B cell (primary cell): ENCODE results near the gene TEKT4. TPM values are rescaled to one million over a fixed set of nuclear protein-coding genes. Genes with fewer than 3 reads are reported as not detected.

Experiments used
- ATAC-seq: fragments of 200-7000 bp; cut with Tn5 transposase; one replicate; pipeline ENCODE4 v1.10.0; 2021; ENCODE audit warnings: low read depth, mild to moderate bottlenecking, moderate number of reproducible peaks, moderate library complexity
- CTCF ChIA-PET: fragments of 350-600 bp; sonication (Branson Sonifier 250); formaldehyde crosslinking; loops from one replicate; lab custom pipeline; 2021; ENCODE audit warnings: antibody characterized with exemption, inconsistent platforms; lab: Charles Lee
- POLR2A ChIA-PET: fragments of 350-600 bp; sonication (Branson Sonifier 250); formaldehyde crosslinking; loops from one replicate; lab custom pipeline; 2021; ENCODE audit warnings: antibody characterized with exemption; lab: Charles Lee
- DNase-seq: peaks from one replicate; pipeline ENCODE4 v3.0.0; 2013
- H2AFZ ChIP-seq: 2 replicates; pipeline ENCODE4 v1.6.1; 2012; ENCODE audit warnings: mild to moderate bottlenecking, low read depth, low read length; ENCODE audit not compliant: insufficient read depth, poor library complexity, severe bottlenecking
- H3K27ac ChIP-seq, 2 donors: 1 replicate in 1 of 2; 2 replicates in 1 of 2; pipeline ENCODE4 v1.5.1; 2012 to 2013; ENCODE audit warnings: low read length in 2 of 2, mild to moderate bottlenecking in 2 of 2, moderate library complexity in 1 of 2
- H3K27me3 ChIP-seq, 4 experiments: fragments of 200-600 bp in 1 of 4; sonication (generic) in 1 of 4; replicated peaks in 1 of 4; 1 replicate in 2 of 4; 2 replicates in 2 of 4; pipeline versions ENCODE4 v1.6.1 to v1.7.0; 2013 to 2016; ENCODE audit warnings: low read length in 3 of 4, mild to moderate bottlenecking in 2 of 4, mixed read lengths in 1 of 4, moderate library complexity in 1 of 4; ENCODE audit not compliant: insufficient read depth in 4 of 4, control insufficient read depth in 3 of 4; ENCODE audit errors: control extremely low read depth in 1 of 4
- H3K36me3 ChIP-seq, 2 experiments: replicated peaks in 1 of 2; 1 replicate in 1 of 2; 2 replicates in 1 of 2; pipeline versions ENCODE4 v1.6.1 to v1.7.1; 2013; ENCODE audit warnings: low read length in 1 of 2; ENCODE audit not compliant: insufficient read depth in 2 of 2, control insufficient read depth in 1 of 2; ENCODE audit errors: control extremely low read depth in 1 of 2, extremely low read depth in 1 of 2
- H3K4me1 ChIP-seq, 2 donors: fragments of 200-600 bp in 1 of 2; sonication (generic) in 1 of 2; 1 replicate in 1 of 2; 2 replicates in 1 of 2; pipeline versions ENCODE4 v1.5.1 to v1.6.1; 2013 to 2017; ENCODE audit warnings: low read length in 2 of 2; ENCODE audit not compliant: control insufficient read depth in 2 of 2, insufficient read depth in 2 of 2
- H3K4me2 ChIP-seq: replicated peaks from 2 replicates; pipeline ENCODE3; 2012; ENCODE audit warnings: mild to moderate bottlenecking, low read depth, low read length; ENCODE audit not compliant: poor library complexity, severe bottlenecking
- H3K4me3 ChIP-seq, 5 experiments: fragments of 200-600 bp in 1 of 5; sonication (generic) in 1 of 5; 1 replicate in 3 of 5; 2 replicates in 2 of 5; pipeline versions ENCODE4 v1.5.1 to v1.7.0; 2011 to 2016; ENCODE audit warnings: low read length in 4 of 5, mild to moderate bottlenecking in 4 of 5, low read depth in 2 of 5, control low read depth in 1 of 5, moderate library complexity in 1 of 5; ENCODE audit not compliant: insufficient read depth in 1 of 5; ENCODE audit errors: control extremely low read depth in 1 of 5, extremely low read depth in 1 of 5
- H3K79me2 ChIP-seq: fragments of 200-600 bp; sonication (generic); one replicate; pipeline ENCODE4 v1.6.0; 2016; ENCODE audit warnings: low read length; ENCODE audit not compliant: control insufficient read depth, insufficient read depth
- H3K9ac ChIP-seq: fragments of 200-600 bp; sonication (generic); 2 replicates; pipeline ENCODE4 v1.6.1; 2017; ENCODE audit warnings: mild to moderate bottlenecking, low read length, moderate library complexity
- H3K9me3 ChIP-seq, 3 donors: one replicate each; pipeline versions ENCODE4 v1.6.1 to v1.7.1; 2013; ENCODE audit warnings: low read length in 2 of 3; ENCODE audit not compliant: control insufficient read depth in 2 of 3, insufficient read depth in 1 of 3; ENCODE audit errors: control extremely low read depth in 1 of 3
- H4K20me1 ChIP-seq: 2 replicates; pipeline ENCODE4 v1.6.0; 2012; ENCODE audit warnings: mild to moderate bottlenecking, low read length; ENCODE audit not compliant: insufficient read depth, control insufficient read depth, poor library complexity, severe bottlenecking
- H3K27ac Mint-ChIP-seq: one replicate; pipeline ENCODE4 v1.8.0; 2021; ENCODE audit warnings: mixed read lengths
- H3K27me3 Mint-ChIP-seq: one replicate; pipeline ENCODE4 v1.8.0; 2021; ENCODE audit warnings: mixed read lengths
- H3K4me1 Mint-ChIP-seq: one replicate; pipeline ENCODE4 v1.8.0; 2021; ENCODE audit warnings: mixed read lengths
- H3K4me3 Mint-ChIP-seq: one replicate; pipeline ENCODE4 v1.8.0; 2021; ENCODE audit warnings: mixed read lengths
- H3K9me3 Mint-ChIP-seq: one replicate; pipeline ENCODE4 v1.8.0; 2022; ENCODE audit warnings: mixed read lengths; ENCODE audit not compliant: insufficient read depth
- CTCF ChIP-seq: fragments of 200-600 bp; IDR thresholded peaks from one replicate; pipeline ENCODE4 v1.8.0; 2022; ENCODE audit warnings: antibody characterized with exemption, mild to moderate bottlenecking
- EZH2 ChIP-seq: IDR thresholded peaks from 2 replicates; pipeline ENCODE4 v1.6.1; 2012; ENCODE audit warnings: borderline replicate concordance, low read depth, mild to moderate bottlenecking, moderate library complexity, low read length; ENCODE audit not compliant: insufficient read depth, poor library complexity, severe bottlenecking
- WGBS: methylation state at CpG from one replicate; pipeline ENCODE4 v1.1.5; 2013; ENCODE audit warnings: missing lambda C conversion rate; ENCODE audit not compliant: insufficient coverage; 5-methylcytosine and 5-hydroxymethylcytosine counted together
- intact Hi-C: fragments of 100-400 bp; cut with micrococcal nuclease; formaldehyde crosslinking; loops from one replicate; pipeline ENCODE4 v1.10.0; 2022
- polyA plus RNA-seq: library from polyadenylated mRNA; depleted of rRNA; stranded (reverse); fragments of >200 nt; gene quantifications from 2 replicates; pipeline ENCODE4 v1.2.3, GENCODE V29; 2012
- total RNA-seq, 2 donors: library from RNA; stranded (reverse); fragments of 120-200 nt in 1 of 2; gene quantifications; 1 replicate in 1 of 2; 2 replicates in 1 of 2; pipeline versions ENCODE4 v1.2.3 to v1.2.4, GENCODE V29; 2013 to 2022

Gene TEKT4
- total and polyA plus RNA-seq, 2 donors (not counting 1 experiment from before 2014, with no cell fraction given): not detected

GRCh38 chr2:94875820-94876522 is 4.7 kb downstream of the TEKT4 start:
- Mint-ChIP-seq H3K4me3 (no peak overlapping the region), H3K27me3 (no peaks in the 10 kb centered on the region), H3K9me3 (no peaks in the 10 kb centered on the region), H3K4me1 (no peaks in the 10 kb centered on the region), H3K27ac (no peak overlapping the region)
- H2AFZ ChIP-seq: no peak overlapping the region
- no peaks in the 10 kb centered on the region for H3K4me1 ChIP-seq
- CTCF ChIA-PET: no interaction called here
- TF ChIP-seq EZH2 (no peak), CTCF (no peak)
- no peaks in the 10 kb centered on the region for H4K20me1 ChIP-seq
- H3K4me3 ChIP-seq: no peak overlapping the region
- no peaks in the 10 kb centered on the region for H3K36me3 ChIP-seq
- POLR2A ChIA-PET: no interaction called here
- intact Hi-C loops: no loop called here
- H3K27me3 ChIP-seq: peaks cover 0 to 2% (median 0%) of the 10 kb centered on the region in 4 experiments
- DNase-seq: no peak
- H3K4me2 ChIP-seq: no peak overlapping the region
- no peak overlapping the region for H3K27ac ChIP-seq
- H3K79me2 ChIP-seq: no peaks in the 10 kb centered on the region
- H3K9ac ChIP-seq: no peak overlapping the region
- no peak for ATAC-seq
- WGBS: 81% methylated on average over 14 of the region's 17 CpGs
- H3K9me3 ChIP-seq: peaks cover 0 to 19% (median 0%) of the 10 kb centered on the region in 3 donors

- H3K9ac ChIP-seq: no peak overlapping the region
- intact Hi-C loops: no loop called here
- Mint-ChIP-seq H3K9me3 (no peaks in the 10 kb centered on the region), H3K27ac (no peak overlapping the region), H3K4me1 (no peaks in the 10 kb centered on the region), H3K27me3 (no peaks in the 10 kb centered on the region), H3K4me3 (no peak overlapping the region)
- H3K4me2 ChIP-seq: no peak overlapping the region
- H3K9me3 ChIP-seq: peaks cover 0 to 21% (median 0%) of the 10 kb centered on the region in 3 donors
- no peak overlapping the region for H2AFZ ChIP-seq
- H3K79me2 ChIP-seq: no peaks in the 10 kb centered on the region
- TF ChIP-seq EZH2: no peak
- no peak for TF ChIP-seq CTCF
- H4K20me1 ChIP-seq: no peaks in the 10 kb centered on the region
- peaks cover 0 to 2% (median 0%) of the 10 kb centered on the region in 4 experiments for H3K27me3 ChIP-seq
- POLR2A ChIA-PET: no interaction called here
- CTCF ChIA-PET: no interaction called here
- DNase-seq (no peak), ATAC-seq (no peak)
- H3K4me3 ChIP-seq: no peak overlapping the region
- WGBS: 92% methylated on average over 13 of the region's 16 CpGs
- H3K27ac ChIP-seq: no peak overlapping the region
- no peaks in the 10 kb centered on the region for H3K36me3 ChIP-seq
- no peaks in the 10 kb centered on the region for H3K4me1 ChIP-seq
Measured at GRCh38 chr2:94876523-94876863, 5.3 kb downstream of the TEKT4 start.
